GM23248 (cell line): ENCODE data around the gene ATG10. TPM values are rescaled to one million over a fixed set of nuclear protein-coding genes. Genes with fewer than 3 reads are reported as not detected.

Experiments used
- DNase-seq: peaks from one replicate; pipeline ENCODE4 v3.0.0-alpha.2; 2015
- H2AFZ ChIP-seq: fragments of 200-600 bp; sonication (generic); 2 replicates; pipeline ENCODE4 v1.6.1; 2016; ENCODE audit warnings: antibody characterized with exemption
- H3F3A ChIP-seq: fragments of 200-600 bp; sonication (generic); 2 replicates; pipeline ENCODE4 v1.6.1; 2016; ENCODE audit warnings: mild to moderate bottlenecking, antibody characterized with exemption, mixed run types; ENCODE audit not compliant: insufficient read depth
- H3K27ac ChIP-seq: fragments of 200-600 bp; sonication (generic); 2 replicates; pipeline ENCODE4 v1.5.1; 2016; ENCODE audit warnings: mild to moderate bottlenecking
- H3K27me3 ChIP-seq: fragments of 200-600 bp; sonication (generic); replicated peaks from 2 replicates; pipeline ENCODE4 v1.6.1; 2016; ENCODE audit warnings: mild to moderate bottlenecking; ENCODE audit not compliant: insufficient read depth
- H3K36me3 ChIP-seq: fragments of 200-600 bp; sonication (generic); 2 replicates; pipeline ENCODE4 v1.6.1; 2016; ENCODE audit warnings: low read depth, mild to moderate bottlenecking
- H3K4me1 ChIP-seq: fragments of 200-600 bp; sonication (generic); 2 replicates; pipeline ENCODE4 v1.6.1; 2016; ENCODE audit warnings: mild to moderate bottlenecking; ENCODE audit not compliant: insufficient read depth
- H3K4me2 ChIP-seq: fragments of 200-600 bp; sonication (generic); one replicate; pipeline ENCODE4 v1.6.1; 2016; ENCODE audit warnings: mild to moderate bottlenecking; ENCODE audit not compliant: unreplicated experiment
- H3K4me3 ChIP-seq: fragments of 200-600 bp; sonication (generic); 2 replicates; pipeline ENCODE4 v1.5.1; 2016; ENCODE audit warnings: mild to moderate bottlenecking
- H3K79me2 ChIP-seq: fragments of 200-600 bp; sonication (generic); 2 replicates; pipeline ENCODE4 v1.6.1; 2016; ENCODE audit warnings: mild to moderate bottlenecking; ENCODE audit not compliant: insufficient read depth
- H3K9ac ChIP-seq: fragments of 200-600 bp; sonication (generic); 2 replicates; pipeline ENCODE4 v1.6.1; 2016; ENCODE audit warnings: mild to moderate bottlenecking
- H3K9me2 ChIP-seq: fragments of 200-600 bp; sonication (generic); 2 replicates; pipeline ENCODE4 v1.6.1; 2016; ENCODE audit warnings: mixed run types, mild to moderate bottlenecking, moderate library complexity; ENCODE audit not compliant: insufficient read depth
- H3K9me3 ChIP-seq: fragments of 200-600 bp; sonication (generic); one replicate; pipeline ENCODE4 v1.6.1; 2017; ENCODE audit warnings: low read depth
- H4K20me1 ChIP-seq: fragments of 200-600 bp; sonication (generic); 2 replicates; pipeline ENCODE4 v1.6.0; 2016; ENCODE audit not compliant: insufficient read depth
- EZH2 ChIP-seq: fragments of 200-600 bp; sonication (generic); IDR thresholded peaks from 2 replicates; pipeline ENCODE4 v1.6.1; 2018; ENCODE audit warnings: antibody characterized with exemption, mild to moderate bottlenecking; ENCODE audit not compliant: insufficient read depth, poor library complexity, severe bottlenecking
- EZH2phosphoT487 ChIP-seq: fragments of 200-600 bp; sonication (generic); IDR thresholded peaks from 2 replicates; pipeline ENCODE4 v1.6.1; 2018; ENCODE audit warnings: antibody characterized with exemption, moderate library complexity, mild to moderate bottlenecking, low read depth; ENCODE audit not compliant: insufficient read depth
- WGBS, 2 experiments: methylation state at CpG; one replicate each; pipeline ENCODE4 v1.1.6; 2015 to 2017; ENCODE audit warnings: low lambda C conversion rate in 2 of 2, low coverage in 1 of 2; ENCODE audit errors: missing lambda C conversion rate in 2 of 2; 5-methylcytosine and 5-hydroxymethylcytosine counted together
- in situ Hi-C: fragments of 300-500 bp; cut with MboI; formaldehyde crosslinking; loops from 2 replicates; pipeline ENCODE4 v1.15.0; 2020
- polyA plus RNA-seq: library from polyadenylated mRNA; unstranded; fragments of >200 nt; fragmentation: Nextera tagmentation; extraction: Ambion mirVana; gene quantifications from 2 replicates; pipeline ENCODE4 v1.2.1, GENCODE V29; 2016
- total RNA-seq: library from RNA; depleted of rRNA; stranded (reverse); fragments of >200 nt; shearing (Covaris generic); gene quantifications from 2 replicates; pipeline ENCODE4 v1.2.3, GENCODE V29; 2014

ATG10 gene
- total and polyA plus RNA-seq, 2 experiments from 2014 or later: 6.5 to 9.0 TPM

DNA sequence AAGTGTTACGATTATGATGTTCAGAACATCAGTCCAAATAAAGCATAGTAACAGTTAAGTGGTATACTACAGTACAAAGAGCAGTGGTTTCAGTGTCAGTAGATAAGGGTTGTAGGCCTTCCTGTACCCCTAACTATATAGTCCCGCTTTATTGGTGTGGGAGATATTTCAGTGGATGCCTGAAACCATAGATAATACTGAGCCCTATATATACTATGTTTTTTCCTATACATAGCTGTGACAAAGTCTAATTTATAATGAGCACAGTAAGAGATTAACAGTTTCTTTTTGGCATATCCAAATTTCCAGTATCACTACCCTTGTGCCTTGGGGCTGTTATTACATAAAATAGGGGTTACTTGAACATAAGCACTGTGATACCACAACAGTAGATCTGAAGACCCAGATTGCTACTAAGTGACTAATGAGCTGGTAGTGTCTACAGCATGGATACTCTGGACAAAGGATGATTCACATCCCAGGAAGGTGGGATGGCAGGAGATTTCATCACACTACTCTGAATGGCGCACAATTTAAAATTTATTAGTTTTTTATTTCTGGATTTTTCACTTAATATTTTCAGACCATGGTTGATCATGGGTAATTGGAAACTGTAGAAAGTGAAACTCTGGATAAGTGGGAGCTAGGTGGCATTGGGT is 187.1 kb downstream of the ATG10 start:
- TF ChIP-seq EZH2: no peak
- no peak for TF ChIP-seq EZH2phosphoT487
- Histone ChIP-seq H3F3A (peaks cover 12% of the 10 kb centered on the region), H3K9ac (no peak overlapping the region), H3K4me2 (no peak overlapping the region), H3K4me3 (no peak overlapping the region), H3K27me3 (no peaks in the 10 kb centered on the region), H3K9me3 (no peaks in the 10 kb centered on the region), H3K79me2 (no peaks in the 10 kb centered on the region), H4K20me1 (no peaks in the 10 kb centered on the region), H3K27ac (peak overlapping the region; percentile 47), H2AFZ (0 out of 2 replicates have a peak overlapping the region, but pooled peaks have one; percentile 32), H3K36me3 (no peaks in the 10 kb centered on the region), H3K4me1 (peaks cover 18% of the 10 kb centered on the region), H3K9me2 (no peaks in the 10 kb centered on the region)
- in situ Hi-C loops: loop anchor here (25.0 kb wide), 2 partner anchors 422 to 647 kb away; no protein-coding TSS in a partner anchor
- DNase-seq: peak; percentile 85
- WGBS, 2 experiments: 78 to 84% methylated on average over 3 of the region's 3 CpGs

DNA sequence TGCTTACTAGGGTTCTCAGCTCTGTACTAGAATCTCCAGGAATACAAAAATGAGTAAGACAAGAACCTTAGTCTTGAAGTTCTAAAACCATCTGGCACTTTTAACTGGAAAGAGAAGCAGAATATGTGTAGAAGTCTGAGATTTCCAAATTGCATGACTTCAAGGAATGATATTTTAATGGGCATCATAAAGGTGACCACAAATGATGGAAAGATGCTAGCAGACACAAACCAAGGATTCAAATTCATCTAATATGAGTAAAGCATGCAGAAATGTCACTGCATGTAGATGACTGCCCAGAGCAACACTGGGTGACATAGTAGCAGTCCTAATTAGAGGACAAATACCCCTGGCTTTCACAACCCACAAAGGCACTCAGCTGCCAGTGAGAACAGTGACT is 189.1 kb downstream of the ATG10 start:
- Histone ChIP-seq H4K20me1 (no peaks in the 10 kb centered on the region), H3K9me3 (no peaks in the 10 kb centered on the region), H3K9me2 (no peaks in the 10 kb centered on the region), H3K79me2 (no peaks in the 10 kb centered on the region), H3K4me1 (peaks cover 37% of the 10 kb centered on the region), H3K27ac (no peak overlapping the region), H3F3A (peaks cover 31% of the 10 kb centered on the region), H3K9ac (no peak overlapping the region), H3K36me3 (no peaks in the 10 kb centered on the region), H3K4me3 (no peak overlapping the region), H3K4me2 (no peak overlapping the region), H3K27me3 (no peaks in the 10 kb centered on the region), H2AFZ (no peak overlapping the region)
- no peak for TF ChIP-seq EZH2
- TF ChIP-seq EZH2phosphoT487: no peak
- in situ Hi-C loops: loop anchor here (25.0 kb wide), 2 partner anchors 424 to 649 kb away; no protein-coding TSS in a partner anchor
- DNase-seq: peak; percentile 52

GRCh38 chr5:82162573-82162972 is 190.8 kb downstream of the ATG10 start:
- H3K27me3 ChIP-seq: no peaks in the 10 kb centered on the region
- in situ Hi-C loops: loop anchor here (25.0 kb wide), 2 partner anchors 425 to 650 kb away; no protein-coding TSS in a partner anchor
- H3K4me1 ChIP-seq: peaks cover 37% of the 10 kb centered on the region
- no peak overlapping the region for H3K4me3 ChIP-seq
- H3K79me2 ChIP-seq: no peaks in the 10 kb centered on the region
- H3K4me2 ChIP-seq: no peak overlapping the region
- no peaks in the 10 kb centered on the region for H4K20me1 ChIP-seq
- no peaks in the 10 kb centered on the region for H3K9me2 ChIP-seq
- TF ChIP-seq EZH2 (no peak), EZH2phosphoT487 (no peak)
- no peak overlapping the region for H2AFZ ChIP-seq
- H3K27ac ChIP-seq: no peak overlapping the region
- WGBS, 2 experiments: 91 to 95% methylated on average over 4 of the region's 4 CpGs
- peaks cover 31% of the 10 kb centered on the region for H3F3A ChIP-seq
- H3K9ac ChIP-seq: no peak overlapping the region
- no peaks in the 10 kb centered on the region for H3K9me3 ChIP-seq
- no peak for DNase-seq
- H3K36me3 ChIP-seq: no peaks in the 10 kb centered on the region

DNA sequence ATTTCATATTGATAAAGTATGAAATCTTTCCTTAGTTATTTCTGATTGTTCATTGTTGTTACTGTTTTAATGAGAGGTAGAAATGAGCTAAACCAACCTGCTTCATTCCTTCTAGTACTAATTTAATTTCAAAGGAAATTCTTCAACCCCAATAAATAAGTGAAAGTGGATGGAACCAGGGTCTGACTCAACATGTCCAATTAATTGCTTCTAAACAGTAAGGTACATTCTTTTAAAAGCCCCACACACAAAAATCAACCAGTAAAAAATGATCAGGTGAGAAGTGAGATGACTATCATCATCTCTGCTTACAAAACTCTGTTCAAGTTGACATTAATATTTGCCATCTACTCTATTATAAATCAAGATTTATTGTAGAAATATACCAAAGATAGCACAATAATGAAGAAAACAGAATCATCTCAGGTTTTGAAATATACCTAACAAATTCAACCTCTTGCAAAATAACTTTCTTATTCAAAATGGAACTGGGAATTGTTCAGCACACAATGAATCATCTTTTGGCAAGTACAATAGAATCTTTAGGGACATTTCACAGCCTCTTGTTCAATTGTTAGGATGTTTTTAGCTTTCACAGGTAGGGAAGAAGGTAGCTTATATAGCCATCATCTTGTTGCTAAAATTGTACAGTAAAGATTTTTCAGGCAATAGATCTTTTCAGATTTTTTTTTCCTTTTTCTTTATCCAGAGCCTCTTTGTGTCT is 191.8 kb downstream of the ATG10 start:
- Histone ChIP-seq H3K36me3 (no peaks in the 10 kb centered on the region), H3K9me2 (no peaks in the 10 kb centered on the region), H3K27ac (peak overlapping the region; percentile 70), H3K27me3 (no peaks in the 10 kb centered on the region), H3F3A (peaks cover 35% of the 10 kb centered on the region), H3K9me3 (no peaks in the 10 kb centered on the region), H3K79me2 (no peaks in the 10 kb centered on the region), H3K9ac (peak overlapping the region; percentile 51), H3K4me3 (peak overlapping the region; percentile 23), H4K20me1 (no peaks in the 10 kb centered on the region), H3K4me1 (peaks cover 45% of the 10 kb centered on the region), H2AFZ (peak overlapping the region; percentile 16), H3K4me2 (peak overlapping the region; percentile 78)
- peak; percentile 75 for DNase-seq
- in situ Hi-C loops: loop anchor here (25.0 kb wide), 2 partner anchors 426 to 651 kb away; no protein-coding TSS in a partner anchor
- no peak for TF ChIP-seq EZH2phosphoT487
- TF ChIP-seq EZH2: no peak
